GM04504 (cell line): ENCODE data around the gene KCNMB3.
"Not testable (repeated sequence)": the region's sequence is repeated elsewhere in the genome, so short reads cannot be mapped to it uniquely, and the experiment has no call there.

Source experiments
- DNase-seq: peaks from one replicate; pipeline ENCODE4 v3.0.0-alpha.2; 2012; ENCODE audit warnings: low read depth

Gene KCNMB3

GRCh38 chr3:179250803-179251476 is at the start of gene KCNMB3:
KCNMB3 (minus strand) TSS chr3:179251114; CDS start chr3:179250990, 124 bp downstream.
- DNase-seq = no peak

- no peak for DNase-seq
Observed at GRCh38 chr3:179299999-179300613, 49.2 kb upstream of the KCNMB3 start.

- DNase-seq = no peak
Observed at GRCh38 chr3:179299316-179299715, 48.4 kb upstream of the KCNMB3 start.

GRCh38 chr3:179297971-179298725 is 47.2 kb upstream of the KCNMB3 start:
- DNase-seq = no peak

GRCh38 chr3:179292450-179292849 is 41.5 kb upstream of the KCNMB3 start:
- no peak for DNase-seq

GRCh38 chr3:179289295-179289694 is 38.4 kb upstream of the KCNMB3 start:
- no peak for DNase-seq

GRCh38 chr3:179288845-179289244 is 37.9 kb upstream of the KCNMB3 start:
- DNase-seq = no peak

GRCh38 chr3:179286331-179286730 is 35.4 kb upstream of the KCNMB3 start:
- DNase-seq = no peak

GRCh38 chr3:179281825-179282224 is 30.9 kb upstream of the KCNMB3 start:
- no peak for DNase-seq

GRCh38 chr3:179279837-179280236 is 28.9 kb upstream of the KCNMB3 start:
- no peak for DNase-seq

- DNase-seq = no peak
Observed at GRCh38 chr3:179278932-179279693, 28.2 kb upstream of the KCNMB3 start.

- DNase-seq = no peak
Observed at GRCh38 chr3:179278151-179278550, 27.2 kb upstream of the KCNMB3 start.

- no peak for DNase-seq
Observed at GRCh38 chr3:179276743-179277142, 25.8 kb upstream of the KCNMB3 start.

GRCh38 chr3:179276001-179276400 is 25.1 kb upstream of the KCNMB3 start:
- no peak for DNase-seq

GRCh38 chr3:179274434-179274833 is 23.5 kb upstream of the KCNMB3 start:
- DNase-seq = not testable (repeated sequence)

- DNase-seq = no peak
Observed at GRCh38 chr3:179272385-179272784, 21.5 kb upstream of the KCNMB3 start.

GRCh38 chr3:179269152-179269707 is 18.3 kb upstream of the KCNMB3 start:
- no peak for DNase-seq

- DNase-seq = no peak
Observed at GRCh38 chr3:179268400-179269051, 17.6 kb upstream of the KCNMB3 start.

- DNase-seq = no peak
Observed at GRCh38 chr3:179266701-179267211, 15.8 kb upstream of the KCNMB3 start.

GRCh38 chr3:179265875-179266274 is 15.0 kb upstream of the KCNMB3 start:
- no peak for DNase-seq

GRCh38 chr3:179265092-179265491 is 14.2 kb upstream of the KCNMB3 start:
- no peak for DNase-seq
